Fibroblast of pulmonary artery (primary cell): ENCODE results near the gene BRICD5.
A peak's percentile ranks its signal among the peaks of the same experiment; 100 is the strongest.

Source experiments
- DNase-seq: peaks from one replicate; pipeline ENCODE4 v3.0.0-alpha.2; 2010; ENCODE audit warnings: low read depth
- H3K4me3 ChIP-seq: replicated peaks from 2 replicates; pipeline ENCODE4 v1.5.1; 2011; ENCODE audit warnings: low read depth, mild to moderate bottlenecking, control low read depth, low read length, moderate library complexity
- CTCF ChIP-seq: IDR thresholded peaks from 2 replicates; pipeline ENCODE4 v1.5.1; 2011; ENCODE audit warnings: mild to moderate bottlenecking, control low read depth, low read length, inconsistent platforms; ENCODE audit errors: missing control alignments

Gene BRICD5

DNA sequence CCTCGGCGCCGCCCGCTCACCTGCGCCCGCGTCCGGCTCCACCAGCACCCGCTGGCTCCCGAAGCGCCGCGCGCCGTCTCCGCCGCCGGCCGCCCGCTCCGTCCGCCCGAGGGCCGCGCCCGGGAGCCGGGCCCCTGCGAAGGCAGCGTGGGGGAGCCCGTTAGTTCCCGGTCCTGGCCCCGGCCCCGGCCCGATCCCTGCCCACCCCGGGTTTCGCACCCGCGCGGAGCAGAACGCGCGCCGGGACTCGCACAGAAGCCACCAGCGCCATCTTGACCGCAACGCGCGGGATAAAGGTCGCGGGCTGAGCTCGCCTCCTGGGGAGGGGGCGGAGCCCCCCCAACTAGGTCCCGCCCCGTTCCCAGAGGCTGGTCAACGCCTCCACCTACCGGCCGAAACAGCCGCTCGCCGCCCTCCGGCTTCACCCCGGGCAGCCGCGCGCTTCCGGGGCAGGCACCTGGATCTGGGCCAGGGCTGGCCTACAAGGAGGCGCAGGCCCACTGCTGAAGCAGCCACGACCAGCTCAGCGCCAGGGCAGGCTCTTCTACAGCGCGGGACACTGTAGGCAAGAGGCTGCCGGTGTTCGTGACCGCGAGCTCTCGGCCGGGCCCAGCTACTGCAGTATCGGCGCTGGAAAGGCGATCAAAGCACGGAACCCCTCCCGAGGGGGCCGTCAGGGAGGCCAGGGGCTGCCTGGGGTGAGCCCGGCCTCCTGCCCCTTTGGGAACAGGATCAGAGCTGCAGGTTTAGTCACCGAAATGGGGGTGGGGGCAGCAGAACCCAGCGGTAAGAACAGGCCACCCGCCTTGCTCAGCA lies 40.8 kb upstream of the BRICD5 start, which contains the start of gene ECI1:
Gene ECI1 (minus strand): TSS at position 292 of the 816 bp plus-strand sequence. CDS start 21 bp downstream, at position 271.
- peak; percentile 96 for DNase-seq
- peak within 1 kb of the TSS; percentile 68 for H3K4me3 ChIP-seq
- TF ChIP-seq CTCF, result peak; percentile 51

GRCh38 chr16:2250652-2251295 lies 40.1 kb upstream of the BRICD5 start:
- no peak for TF ChIP-seq CTCF
- peak; percentile 25 for DNase-seq
- peak overlapping the region; percentile 68 for H3K4me3 ChIP-seq

DNA sequence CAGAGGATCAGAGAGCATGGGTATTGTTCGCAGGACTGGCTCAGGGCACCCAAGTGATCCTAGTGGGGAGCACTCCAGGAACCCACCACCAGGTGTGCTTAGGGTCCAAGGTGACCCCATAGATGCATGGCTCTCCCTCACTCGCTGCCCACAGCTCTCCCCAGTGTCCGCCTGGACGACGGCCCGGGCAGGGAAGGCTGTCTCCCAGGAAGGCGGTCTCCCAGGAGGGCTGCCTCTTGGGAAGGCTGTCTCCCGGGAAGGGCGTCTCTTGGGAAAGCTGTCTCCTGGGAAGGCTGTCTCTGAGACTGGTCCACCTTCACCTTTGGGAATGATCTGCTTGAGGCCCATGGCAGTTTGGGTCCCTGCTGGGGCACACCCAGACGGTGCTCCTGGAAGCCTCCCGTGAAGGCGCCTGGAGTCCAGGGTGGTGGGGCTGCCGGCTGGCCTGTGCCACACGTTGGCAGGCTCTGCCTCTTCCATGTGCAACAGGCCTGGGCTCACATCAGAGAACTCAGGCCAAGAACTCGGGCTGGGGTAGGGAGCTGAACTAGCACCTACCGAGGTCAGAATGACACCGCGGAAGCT lies 35.7 kb upstream of the BRICD5 start:
- no peak overlapping the region for H3K4me3 ChIP-seq
- TF ChIP-seq CTCF, result no peak
- no peak for DNase-seq

DNA sequence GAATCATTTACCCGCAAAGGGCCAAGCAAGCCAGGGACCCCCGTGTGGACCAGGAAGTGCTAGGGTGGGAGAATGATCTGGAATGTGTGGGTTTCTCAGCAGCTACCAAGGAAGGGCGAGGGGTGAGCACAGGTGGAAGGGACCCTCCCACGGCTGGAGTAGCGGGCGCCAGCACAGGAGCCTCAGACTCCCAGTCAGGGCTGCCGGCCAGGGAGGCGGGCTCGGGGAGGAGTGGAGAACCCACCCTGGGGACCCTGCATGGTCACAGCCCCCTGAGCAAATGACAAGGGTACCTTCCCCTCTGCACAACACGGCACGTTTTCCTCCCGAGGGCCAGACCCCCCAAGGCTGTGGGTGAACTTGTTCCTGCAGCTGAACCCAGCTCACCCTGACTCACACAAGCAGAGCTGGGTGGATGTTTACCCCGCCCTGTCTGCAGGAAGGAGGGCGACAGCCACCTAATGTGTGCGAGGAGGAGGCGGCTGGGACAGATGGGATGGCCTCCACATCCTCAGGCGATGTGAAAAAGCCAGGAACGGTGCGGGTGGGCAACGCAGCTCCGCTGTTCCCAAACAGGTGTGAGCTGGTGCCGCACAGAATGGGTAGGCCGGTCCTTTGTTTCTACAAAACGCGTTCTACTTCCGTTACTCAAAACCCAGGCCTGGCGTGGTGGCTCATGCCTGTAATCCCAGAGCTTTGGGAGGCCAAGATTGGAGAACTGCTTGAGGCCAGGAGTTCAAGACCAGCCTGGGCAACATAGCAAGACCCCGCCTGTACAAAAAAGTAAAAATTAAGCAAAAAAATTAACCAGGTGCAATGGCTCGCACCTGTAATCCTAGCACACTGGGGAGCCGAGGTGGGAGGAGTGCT lies 34.5 kb upstream of the BRICD5 start:
- DNase-seq, result no peak
- TF ChIP-seq CTCF, result no peak
- no peak overlapping the region for H3K4me3 ChIP-seq

DNA sequence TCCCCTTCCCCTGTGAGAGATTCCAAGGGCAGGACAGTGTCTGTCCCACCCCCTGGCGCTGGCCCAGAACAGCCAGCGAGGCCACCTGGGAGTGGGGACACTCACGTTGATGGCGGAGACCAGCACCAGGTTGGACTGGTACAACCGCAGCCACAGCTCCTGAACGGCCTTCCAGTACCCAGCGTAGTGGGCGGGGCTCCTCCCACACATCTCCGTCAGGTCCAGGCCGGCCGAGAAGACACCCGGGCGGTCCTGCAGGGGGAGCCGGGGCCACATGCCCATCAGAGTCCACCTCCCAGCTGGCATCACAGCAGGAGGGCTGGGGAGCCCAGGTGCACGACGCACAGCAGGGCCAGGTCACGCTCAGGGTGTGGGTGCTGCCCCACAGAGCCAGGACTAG lies 33.6 kb upstream of the BRICD5 start:
- TF ChIP-seq CTCF, result no peak
- no peak overlapping the region for H3K4me3 ChIP-seq
- DNase-seq, result no peak

DNA sequence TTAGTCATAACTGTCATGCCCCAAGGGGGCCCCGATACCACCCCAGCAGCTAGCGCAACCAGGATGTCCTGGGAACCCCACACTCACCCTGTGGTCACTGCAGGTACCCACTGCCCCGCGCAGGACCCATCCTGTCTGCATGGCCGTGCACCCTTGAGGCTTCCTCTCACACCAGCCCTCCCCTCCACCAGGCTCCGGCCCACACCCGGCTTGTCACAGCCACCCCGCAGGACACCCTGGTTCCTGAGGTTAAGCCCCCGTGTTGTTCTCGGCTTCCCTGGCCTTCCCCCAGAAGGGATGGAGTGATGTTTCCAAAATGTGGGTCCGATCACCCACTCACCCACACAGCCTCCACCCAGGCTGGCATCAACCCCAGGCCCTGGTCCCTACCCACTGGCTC lies 33.1 kb upstream of the BRICD5 start:
- no peak for TF ChIP-seq CTCF
- DNase-seq, result no peak
- H3K4me3 ChIP-seq, result no peak overlapping the region
